Urothelium cell line (cell line): ENCODE results near the gene RENBP.

Source experiments
- DNase-seq: peaks from one replicate; pipeline ENCODE4 v3.0.0; 2011; ENCODE audit warnings: low spot score, mixed read lengths
- FAIRE-seq: peaks from 2 replicates; lab custom pipeline; 2011; peaks lifted over from hg19 to GRCh38; lab: Jason Lieb, UNC

The RENBP gene

DNA sequence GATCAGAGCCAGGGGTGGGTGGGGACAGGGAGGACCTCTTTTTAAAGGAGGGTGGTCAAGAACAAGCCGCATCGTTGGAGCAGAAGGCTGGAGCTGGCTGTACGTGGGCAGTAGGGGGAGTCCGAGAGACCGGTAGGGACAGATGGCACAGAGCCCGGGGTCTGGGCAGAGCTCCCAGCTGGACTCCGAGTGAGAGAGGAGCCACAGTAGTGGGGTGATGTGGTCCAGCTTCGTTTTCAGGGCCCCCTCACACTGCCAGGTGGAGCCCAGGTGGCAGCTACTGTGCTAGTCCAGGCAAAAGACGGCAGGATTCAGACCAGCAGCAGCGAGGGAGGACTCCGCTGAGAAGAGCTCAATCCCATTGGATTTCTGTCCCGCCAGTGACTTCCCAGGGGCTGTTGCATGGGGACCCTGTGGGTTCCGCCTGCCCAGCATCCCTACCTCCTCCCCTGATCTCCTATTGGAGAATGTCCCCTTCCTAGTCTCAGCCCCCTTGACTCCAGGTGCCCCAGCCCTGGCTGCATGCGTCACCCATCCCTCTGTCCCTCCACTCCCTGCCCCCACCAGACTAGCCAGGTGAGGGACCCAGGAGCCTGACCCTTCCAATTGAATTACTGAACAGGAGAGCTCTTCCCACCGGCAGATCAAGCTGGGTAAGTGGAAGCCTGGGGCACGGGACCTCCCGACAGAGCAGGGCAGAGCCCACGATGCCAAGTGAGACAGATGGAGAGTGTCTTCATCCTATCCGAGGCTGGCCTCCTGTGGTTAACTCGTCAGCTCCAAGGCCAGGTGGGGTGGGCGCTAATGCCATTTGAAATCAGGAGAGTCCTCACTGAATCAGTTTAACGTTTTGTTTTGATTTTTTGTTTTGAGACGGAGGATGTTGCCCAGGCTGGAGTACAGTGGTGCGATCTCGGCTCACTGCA lies 21.2 kb downstream of the RENBP start:
- DNase-seq (peak; percentile 64), FAIRE-seq (no peak)

DNA sequence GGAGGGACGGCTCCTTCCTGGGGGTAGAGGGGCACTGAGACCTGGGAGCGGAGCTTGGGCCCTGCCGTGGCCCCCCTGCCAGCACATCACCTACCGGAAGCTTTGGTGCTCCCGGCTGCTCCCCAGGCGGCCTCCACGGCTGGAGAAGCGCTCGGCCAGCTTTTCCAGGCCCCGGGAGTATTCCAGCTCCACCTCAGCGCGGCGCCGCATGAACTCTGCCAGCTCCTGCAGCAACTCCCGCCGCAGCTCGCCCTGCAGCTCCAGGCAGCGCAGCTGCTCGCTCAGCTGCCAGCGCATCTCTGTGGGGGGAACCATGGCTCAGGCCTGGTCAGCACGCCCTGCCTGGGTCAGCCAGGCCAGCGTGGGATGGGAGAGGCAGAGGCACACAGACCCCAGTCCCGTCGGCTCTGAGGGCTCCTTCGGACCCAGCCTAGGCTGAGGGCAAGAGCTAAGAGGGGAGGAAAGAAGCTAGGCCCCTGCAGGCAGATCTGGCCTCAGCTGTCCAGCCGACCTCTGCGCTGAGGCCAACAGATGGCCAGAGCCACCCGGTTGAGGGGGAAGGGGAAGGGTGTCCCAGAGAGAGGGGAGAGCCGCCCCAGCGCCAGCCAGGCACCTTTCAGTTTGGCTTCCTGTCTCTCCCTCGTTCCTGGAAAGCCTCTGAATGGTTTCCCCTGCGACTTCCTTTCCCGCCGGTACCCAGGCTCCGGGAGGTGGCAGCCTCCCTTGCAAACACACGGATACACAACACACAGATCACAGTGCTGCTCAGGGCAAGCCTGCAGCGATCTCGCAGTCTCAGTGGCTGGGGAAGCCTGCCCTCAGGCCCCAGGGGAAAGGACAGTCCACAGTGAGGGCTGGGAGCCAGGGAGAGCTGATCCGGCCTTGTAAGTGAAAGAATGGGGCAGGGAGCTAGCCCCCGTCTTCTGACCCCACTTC lies 22.7 kb downstream of the RENBP start:
- FAIRE-seq (no peak), DNase-seq (no peak)

DNA sequence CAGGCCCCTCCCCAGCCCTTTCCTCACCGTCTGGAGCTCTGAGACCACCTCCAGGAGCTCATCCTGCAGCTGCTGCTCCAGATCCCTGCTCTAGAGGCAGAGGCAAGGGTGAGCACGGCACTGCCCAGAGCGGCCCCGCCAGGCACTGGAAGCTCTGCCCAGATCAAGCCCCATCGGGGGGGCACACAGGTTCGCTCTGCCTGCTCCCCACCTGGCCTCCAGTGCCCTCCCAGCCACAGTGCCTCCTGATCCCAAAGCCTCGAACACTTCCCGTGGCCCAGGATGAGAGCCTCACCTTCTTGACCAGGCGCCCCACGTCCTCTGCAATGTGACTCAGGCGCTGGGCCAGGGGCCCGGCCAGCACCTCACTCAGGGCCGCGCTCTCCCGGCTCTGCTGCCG lies 23.4 kb downstream of the RENBP start:
- FAIRE-seq (no peak), DNase-seq (no peak)

DNA sequence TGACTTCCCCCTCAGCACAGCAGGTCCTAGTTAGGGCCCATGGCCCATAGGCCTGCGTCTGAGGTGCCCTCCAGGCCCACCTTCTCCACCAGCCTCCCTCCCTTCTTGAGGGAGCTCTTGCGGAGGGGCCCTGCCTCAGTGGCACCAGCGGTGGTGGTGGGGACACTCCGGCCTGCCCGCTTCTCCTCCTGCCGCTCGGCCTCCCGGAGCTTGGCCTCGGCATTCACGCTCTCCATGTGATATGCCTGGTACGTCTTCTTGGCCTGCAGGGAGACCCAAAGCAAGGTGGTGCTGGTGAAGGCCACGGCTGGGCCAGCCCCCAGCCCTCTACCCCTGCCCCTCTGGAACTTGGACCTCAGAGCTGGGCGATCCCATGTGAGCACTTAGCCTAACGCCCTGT lies 23.9 kb downstream of the RENBP start:
- FAIRE-seq = no peak
- DNase-seq = no peak

DNA sequence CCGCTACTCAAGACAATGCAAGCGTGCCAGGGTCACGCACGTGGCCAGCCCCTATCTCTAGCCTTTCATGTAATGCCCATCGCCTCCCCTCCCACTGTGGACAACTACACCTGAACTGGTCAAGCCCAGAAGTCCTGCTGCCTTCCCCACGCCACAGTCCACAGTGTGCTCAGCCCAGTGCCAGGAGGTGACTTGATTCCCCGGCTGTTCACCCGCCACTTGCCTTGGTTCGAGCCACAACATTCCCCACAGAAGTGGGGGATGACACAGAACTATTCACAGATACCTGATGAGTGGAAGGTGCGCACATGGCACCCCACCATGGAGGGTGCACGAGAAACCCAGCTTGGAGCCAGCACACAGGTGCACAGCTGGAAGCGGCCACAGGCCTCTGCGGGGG lies 25.2 kb downstream of the RENBP start:
- peak; percentile 35 for FAIRE-seq
- DNase-seq = no peak

DNA sequence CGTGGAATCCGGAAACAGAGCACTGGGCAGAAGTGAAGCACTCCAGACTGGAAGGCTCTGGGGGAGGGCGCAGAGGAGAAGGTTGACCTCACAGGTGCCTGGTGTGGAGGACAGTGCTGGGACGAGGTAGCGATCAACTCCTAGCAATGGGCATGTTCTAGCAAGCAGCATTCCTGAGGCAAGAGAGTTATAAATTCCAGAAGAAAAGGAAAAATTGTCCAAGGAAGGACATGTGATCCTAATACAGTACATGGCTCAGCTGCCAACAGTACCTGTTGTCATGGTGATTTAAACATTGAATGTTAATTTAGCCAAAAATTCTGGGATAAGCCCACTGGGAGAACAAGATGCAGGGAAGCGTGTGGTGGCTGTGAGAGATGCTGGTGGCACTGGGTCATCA lies 26.6 kb downstream of the RENBP start:
- no peak for DNase-seq

DNA sequence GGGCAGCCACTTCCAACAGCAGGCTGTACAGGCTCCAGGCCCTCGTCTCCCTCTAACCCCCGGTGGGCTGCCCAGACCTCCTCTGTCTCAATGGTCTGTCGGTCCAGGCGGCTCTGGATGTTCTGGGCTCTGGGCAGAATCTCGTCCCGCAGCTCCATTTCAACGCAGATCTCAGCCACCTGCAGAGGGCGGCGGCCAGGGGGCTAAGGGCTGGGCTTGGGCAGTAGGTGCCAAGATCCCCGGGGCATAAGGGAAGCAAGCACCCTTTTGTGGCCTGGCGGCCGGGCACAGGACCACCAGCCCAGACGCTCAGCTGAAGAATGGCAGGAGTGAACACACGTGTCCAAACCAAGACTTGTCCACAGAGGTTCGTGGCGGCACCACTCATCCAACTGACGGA lies 30.7 kb downstream of the RENBP start:
- DNase-seq (no peak), FAIRE-seq (no peak)

More for the DNA sequence above, 26.6 kb downstream of the RENBP start:
- FAIRE-seq = no peak

DNA sequence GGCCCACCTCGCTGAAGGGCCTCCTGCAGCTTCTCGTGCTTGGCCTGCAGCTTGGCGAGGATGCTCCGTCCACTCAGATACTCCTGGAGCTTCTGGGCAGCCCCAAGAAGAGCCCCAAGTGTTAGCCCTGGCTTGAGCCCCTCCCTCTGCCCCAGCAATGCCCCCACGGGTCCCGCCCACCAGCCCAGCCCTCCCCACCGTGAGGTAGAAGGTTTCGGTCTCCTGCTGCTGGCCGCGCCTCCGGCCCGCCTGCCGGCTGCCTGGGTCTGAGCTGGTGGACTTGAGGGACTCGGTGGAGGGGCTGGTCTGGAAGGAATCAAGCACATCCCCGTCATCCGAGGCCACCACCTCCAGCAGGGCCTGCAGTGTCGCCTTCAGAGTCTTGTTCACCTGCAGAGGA lies 31.2 kb downstream of the RENBP start:
- DNase-seq = no peak
- no peak for FAIRE-seq

DNA sequence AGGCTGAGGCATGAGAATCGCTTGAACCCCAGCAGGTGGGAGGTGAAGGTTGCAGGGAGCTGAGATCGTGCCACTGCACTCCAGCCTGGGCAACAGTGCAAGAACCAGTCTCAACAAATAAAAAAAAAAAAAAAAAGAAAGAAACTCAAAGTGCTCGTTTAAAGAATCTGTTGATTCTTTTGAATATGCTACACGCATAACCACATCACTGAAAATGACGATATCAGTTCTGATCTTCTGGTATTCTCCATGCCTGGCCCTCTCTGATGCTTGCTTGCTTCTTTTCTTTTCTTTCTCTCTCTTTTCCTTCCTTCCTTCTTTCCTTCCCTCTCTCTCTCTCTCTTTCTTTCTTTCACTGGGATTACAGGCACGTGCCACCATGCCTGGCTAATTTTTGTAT lies 32.6 kb downstream of the RENBP start:
- DNase-seq (no peak), FAIRE-seq (no peak)

DNA sequence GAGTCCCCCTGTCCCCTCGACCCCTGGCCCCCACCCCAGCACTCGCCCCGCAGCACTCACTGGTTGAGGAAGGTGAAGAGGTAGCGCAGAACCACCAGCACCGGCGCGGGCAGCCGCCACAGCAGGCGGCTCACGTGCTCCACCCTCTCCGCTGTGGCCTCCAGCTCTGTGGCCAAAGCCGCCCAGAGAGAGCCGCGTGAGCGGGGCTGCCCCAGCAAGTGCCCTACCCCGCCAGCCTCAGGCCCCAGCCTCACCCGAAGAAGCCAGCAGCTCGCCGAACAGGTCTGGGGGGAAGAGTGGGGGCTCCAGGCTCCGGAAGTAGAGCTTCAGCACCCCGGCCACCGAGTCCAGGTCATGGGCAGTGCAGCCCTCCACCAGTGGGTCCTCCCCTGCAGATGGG lies 34.0 kb downstream of the RENBP start:
- DNase-seq (no peak), FAIRE-seq (no peak)

DNA sequence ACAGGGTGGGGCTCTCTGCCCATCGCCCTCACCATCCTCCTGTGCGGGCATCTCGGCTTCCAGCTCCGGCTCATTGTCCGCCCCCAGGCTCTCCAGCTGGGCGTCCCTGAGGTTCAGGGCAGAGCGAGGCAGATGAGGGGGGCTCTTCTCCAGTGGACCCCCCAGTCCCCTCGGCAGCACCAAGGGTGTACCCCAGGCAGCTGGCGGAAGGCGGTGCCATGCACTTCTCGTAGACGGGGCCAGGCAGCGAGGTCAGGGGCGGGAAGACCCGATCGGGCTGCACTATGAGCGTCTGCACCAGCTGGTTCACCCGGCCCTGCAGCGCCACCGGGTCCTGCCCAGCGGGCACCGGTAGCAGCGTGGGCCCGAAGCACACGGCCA lies 34.5 kb downstream of the RENBP start:
- FAIRE-seq (no peak), DNase-seq (no peak)

DNA sequence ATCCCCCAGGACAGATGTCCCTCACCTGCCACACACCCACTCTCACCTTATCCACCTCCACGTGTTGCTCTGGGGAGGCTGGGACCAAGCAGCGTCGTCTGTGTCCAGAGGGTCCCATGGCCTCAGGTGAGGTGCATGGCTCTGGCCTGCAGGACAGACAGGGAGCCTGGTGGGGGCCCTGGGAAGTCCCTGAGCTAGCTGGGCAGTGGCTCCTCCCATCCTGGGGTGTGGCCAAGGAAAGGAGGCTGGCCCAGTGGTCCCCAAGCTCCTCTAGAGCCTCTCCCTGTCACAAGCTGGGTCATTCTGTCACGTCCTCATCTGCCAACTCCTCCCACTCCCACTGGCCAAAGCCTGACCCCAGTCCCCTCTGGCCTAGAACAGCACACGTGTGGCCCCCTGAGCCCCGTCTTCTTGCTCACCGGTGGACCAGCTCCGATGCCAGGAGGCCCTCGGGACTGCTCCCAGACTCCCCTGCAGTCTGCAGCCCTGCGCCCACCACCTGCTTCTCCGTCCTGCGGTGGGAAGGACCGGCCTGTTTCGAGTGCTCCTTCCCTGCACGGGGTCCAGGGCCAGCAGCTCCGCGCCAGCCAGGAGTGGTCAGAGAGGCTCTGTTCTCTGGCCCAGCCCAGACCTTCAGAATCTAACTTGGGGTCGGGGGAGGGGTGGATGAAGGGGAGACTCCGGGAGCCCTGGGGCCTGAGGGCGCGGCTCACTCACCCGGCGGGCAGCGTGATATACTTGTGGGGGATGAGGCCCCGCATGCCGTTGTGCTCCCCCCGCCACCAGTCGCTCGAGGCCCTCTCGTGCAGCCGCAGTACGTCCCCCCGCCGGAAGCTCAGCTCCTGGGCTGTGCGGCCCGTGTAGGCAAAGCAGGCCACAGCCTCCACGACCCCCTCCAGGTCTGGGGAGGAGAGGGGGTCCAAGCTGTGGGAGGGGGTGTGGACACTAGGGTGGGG lies 35.1 kb downstream of the RENBP start:
- DNase-seq (no peak), FAIRE-seq (no peak)

DNA sequence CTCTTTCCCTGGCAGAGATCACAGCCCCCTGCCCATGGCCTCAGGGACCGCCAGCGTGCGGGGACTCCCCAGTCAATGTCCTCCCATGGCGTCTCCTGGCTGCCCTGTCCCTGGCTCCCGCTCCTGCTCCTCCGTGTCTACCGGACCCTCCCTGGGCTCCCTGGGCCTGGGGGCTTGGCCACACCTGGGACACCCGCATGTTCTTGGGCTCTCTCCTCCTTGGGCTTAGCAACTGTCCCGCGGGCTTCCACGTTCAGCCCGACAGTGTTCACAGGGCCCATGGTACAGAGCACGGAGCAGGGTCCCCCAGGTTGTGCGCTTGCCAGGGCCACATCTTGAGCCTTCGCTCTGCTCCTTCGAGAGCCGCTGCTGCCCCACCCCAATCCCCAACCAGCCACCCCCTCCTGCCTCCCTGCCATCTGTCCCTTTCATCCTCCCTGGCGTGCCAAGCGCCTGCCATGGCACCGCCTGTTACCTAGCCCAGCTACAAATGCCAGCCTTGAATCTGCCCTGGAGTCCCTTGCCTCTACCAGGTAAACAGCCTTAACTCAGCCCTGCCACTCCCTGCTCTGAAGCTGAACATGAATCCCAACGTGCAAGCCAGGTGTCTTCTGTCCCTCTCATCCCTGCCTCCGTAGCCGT lies 36.1 kb downstream of the RENBP start:
- FAIRE-seq = no peak

DNA sequence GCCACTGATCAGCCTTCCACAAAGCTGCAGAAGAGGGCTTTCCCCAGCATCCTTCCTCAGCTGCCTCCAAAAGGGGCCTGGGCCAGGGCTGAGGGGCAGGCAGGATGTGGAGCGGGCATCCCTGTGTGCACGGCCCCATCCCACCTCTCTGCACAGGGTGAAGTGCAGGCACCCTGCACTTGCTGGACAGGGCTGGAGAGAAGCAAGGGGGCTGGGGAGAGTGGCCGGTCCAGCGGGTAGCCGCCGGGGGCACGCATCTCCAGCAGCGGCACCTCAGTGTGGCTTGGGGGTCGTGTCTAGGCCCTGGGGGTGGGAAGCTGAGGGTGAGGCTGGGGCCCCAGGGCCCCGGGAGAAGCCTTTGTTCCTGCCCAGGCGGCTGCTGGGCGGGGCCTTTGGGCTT lies 37.0 kb downstream of the RENBP start:
- FAIRE-seq = no peak

More for the DNA sequence above, 36.1 kb downstream of the RENBP start:
- no peak for DNase-seq

DNA sequence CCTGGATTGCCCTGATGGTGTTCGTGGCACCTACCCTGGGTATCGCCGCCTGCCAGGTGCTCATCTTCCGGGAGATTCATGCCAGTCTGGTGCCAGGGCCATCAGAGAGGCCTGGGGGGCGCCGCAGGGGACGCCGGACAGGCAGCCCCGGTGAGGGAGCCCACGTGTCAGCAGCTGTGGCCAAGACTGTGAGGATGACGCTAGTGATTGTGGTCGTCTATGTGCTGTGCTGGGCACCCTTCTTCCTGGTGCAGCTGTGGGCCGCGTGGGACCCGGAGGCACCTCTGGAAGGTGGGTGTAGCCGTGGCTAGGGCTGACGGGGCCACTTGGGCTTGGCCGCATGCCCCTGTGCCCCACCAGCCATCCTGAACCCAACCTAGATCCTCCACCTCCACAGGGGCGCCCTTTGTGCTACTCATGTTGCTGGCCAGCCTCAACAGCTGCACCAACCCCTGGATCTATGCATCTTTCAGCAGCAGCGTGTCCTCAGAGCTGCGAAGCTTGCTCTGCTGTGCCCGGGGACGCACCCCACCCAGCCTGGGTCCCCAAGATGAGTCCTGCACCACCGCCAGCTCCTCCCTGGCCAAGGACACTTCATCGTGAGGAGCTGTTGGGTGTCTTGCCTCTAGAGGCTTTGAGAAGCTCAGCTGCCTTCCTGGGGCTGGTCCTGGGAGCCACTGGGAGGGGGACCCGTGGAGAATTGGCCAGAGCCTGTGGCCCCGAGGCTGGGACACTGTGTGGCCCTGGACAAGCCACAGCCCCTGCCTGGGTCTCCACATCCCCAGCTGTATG lies 38.1 kb downstream of the RENBP start:
- FAIRE-seq (no peak), DNase-seq (no peak)

More for the DNA sequence above, 37.0 kb downstream of the RENBP start:
- DNase-seq = no peak

DNA sequence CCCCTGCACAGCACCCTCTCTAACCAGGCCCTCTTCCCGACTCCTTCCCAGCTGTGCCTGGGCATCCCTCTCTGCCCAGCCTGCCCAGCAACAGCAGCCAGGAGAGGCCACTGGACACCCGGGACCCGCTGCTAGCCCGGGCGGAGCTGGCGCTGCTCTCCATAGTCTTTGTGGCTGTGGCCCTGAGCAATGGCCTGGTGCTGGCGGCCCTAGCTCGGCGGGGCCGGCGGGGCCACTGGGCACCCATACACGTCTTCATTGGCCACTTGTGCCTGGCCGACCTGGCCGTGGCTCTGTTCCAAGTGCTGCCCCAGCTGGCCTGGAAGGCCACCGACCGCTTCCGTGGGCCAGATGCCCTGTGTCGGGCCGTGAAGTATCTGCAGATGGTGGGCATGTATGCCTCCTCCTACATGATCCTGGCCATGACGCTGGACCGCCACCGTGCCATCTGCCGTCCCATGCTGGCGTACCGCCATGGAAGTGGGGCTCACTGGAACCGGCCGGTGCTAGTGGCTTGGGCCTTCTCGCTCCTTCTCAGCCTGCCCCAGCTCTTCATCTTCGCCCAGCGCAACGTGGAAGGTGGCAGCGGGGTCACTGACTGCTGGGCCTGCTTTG lies 38.9 kb downstream of the RENBP start:
- FAIRE-seq (no peak), DNase-seq (no peak)

DNA sequence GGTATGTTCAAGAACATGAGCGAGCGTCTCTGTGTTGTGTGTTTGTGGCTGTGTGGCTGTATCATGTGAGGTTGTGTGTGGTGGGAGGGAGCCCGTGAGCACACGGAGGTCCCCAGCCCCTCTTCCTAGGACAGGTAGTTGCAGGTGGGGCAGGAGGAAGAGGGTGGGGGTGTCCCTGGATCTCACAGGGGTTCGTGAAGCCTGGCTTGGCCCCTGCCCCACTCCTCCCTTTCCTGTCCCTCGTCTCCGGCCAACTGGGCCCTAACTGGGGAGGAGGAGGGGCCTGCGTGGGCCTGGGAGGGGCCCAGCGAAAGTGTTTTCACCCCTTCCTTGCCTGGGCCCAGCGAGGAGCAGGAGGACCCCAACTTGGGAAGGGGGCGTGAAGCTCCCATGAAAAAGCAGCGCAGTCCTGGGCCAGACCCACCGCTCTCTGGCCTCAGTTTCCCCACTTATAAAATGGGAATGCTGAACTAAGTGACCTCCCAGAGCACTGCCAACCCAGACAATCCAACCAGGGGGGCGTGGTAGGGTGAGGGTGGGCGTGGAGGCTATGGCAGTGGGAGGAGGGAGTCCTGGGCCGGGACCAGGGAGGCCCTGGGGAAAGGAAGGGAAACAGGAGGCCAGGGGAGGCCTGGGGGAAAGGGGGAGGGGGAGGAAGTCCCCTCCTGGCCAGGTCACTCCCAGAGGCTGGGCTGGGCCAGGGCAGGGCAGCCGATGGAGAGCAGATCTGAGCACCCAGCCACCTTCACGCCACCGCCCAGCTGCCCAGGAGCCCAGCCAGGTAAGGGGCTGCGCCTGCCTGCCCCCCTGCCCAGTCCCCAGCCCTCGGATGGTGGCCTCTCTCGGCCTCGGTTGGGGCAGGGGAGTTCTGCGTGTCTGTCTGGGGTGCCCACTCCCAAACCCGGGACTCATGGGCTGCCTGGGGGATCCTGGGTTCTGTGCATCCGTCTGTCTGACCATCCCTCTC lies 40.2 kb downstream of the RENBP start, which contains the start of gene AVPR2:
Gene AVPR2 (plus strand): TSS at position 683 of the 967 bp plus-strand sequence. CDS start 473 bp downstream, outside the sequence.
- FAIRE-seq (no peak), DNase-seq (no peak)
